Limb (tissue), 2 donors: ENCODE measurements around the gene TNXB.

Source experiments
- DNase-seq, 2 donors: peaks; one replicate each; pipeline ENCODE4 v3.0.0-alpha.2; 2016; ENCODE audit errors: extremely low spot score in 2 of 2

TNXB gene, protein sequence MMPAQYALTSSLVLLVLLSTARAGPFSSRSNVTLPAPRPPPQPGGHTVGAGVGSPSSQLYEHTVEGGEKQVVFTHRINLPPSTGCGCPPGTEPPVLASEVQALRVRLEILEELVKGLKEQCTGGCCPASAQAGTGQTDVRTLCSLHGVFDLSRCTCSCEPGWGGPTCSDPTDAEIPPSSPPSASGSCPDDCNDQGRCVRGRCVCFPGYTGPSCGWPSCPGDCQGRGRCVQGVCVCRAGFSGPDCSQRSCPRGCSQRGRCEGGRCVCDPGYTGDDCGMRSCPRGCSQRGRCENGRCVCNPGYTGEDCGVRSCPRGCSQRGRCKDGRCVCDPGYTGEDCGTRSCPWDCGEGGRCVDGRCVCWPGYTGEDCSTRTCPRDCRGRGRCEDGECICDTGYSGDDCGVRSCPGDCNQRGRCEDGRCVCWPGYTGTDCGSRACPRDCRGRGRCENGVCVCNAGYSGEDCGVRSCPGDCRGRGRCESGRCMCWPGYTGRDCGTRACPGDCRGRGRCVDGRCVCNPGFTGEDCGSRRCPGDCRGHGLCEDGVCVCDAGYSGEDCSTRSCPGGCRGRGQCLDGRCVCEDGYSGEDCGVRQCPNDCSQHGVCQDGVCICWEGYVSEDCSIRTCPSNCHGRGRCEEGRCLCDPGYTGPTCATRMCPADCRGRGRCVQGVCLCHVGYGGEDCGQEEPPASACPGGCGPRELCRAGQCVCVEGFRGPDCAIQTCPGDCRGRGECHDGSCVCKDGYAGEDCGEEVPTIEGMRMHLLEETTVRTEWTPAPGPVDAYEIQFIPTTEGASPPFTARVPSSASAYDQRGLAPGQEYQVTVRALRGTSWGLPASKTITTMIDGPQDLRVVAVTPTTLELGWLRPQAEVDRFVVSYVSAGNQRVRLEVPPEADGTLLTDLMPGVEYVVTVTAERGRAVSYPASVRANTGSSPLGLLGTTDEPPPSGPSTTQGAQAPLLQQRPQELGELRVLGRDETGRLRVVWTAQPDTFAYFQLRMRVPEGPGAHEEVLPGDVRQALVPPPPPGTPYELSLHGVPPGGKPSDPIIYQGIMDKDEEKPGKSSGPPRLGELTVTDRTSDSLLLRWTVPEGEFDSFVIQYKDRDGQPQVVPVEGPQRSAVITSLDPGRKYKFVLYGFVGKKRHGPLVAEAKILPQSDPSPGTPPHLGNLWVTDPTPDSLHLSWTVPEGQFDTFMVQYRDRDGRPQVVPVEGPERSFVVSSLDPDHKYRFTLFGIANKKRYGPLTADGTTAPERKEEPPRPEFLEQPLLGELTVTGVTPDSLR (N-terminal part only)

GRCh38 chr6:32109114-32109764 is at the start of gene TNXB:
TSS of gene TNXB (minus strand) at chr6:32109338. CDS start at chr6:32098198, 11,140 bp downstream.
- DNase-seq, result no peak

GRCh38 chr6:32158052-32158451 is 48.9 kb upstream of the TNXB start:
- no peak for DNase-seq

DNA sequence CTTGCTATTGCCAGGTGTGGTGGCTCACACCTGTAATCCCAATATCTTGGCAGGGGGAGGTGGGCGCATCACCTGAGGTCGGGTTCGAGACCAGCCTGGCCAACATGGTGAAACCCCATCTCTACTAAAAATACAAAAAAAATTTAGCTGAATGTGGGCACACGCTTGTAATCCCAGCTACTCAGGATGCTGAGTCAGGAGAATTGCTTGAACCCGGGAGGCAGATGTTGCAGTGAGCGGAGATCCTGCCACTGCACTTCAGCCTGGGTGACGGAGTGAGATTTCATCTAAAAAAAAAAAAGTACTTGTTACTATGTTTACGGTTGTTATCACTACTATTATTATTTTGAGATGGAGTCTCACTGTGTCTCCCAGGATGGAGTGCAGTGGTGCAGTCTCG is 47.8 kb upstream of the TNXB start:
- DNase-seq, result no peak

DNA sequence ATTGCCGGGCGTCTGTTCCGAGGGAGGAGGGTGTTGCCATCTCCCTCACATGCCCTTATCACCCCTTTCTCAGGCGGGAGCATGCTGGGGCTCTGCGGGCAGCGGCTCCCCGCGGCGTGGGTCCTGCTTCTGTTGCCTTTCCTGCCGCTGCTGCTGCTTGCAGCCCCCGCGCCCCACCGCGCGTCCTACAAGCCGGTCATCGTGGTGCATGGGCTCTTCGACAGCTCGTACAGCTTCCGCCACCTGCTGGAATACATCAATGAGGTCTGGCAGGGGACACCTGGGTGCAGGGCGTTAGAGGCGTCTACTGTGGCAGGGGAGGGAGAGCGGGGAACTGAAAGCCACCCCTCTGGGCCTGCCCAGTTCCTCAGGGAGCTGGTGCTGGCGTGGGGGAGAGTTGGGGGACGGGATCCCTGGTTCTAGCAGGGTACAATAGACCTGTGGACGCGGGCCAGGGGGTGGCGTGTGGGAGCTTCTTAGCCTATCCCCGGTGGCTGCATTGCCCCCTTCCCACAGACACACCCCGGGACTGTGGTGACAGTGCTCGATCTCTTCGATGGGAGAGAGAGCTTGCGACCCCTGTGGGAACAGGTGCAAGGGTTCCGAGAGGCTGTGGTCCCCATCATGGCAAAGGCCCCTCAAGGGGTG is 45.5 kb upstream of the TNXB start:
- peak; percentile 75 to 79 for DNase-seq

GRCh38 chr6:32153564-32154513 is 44.7 kb upstream of the TNXB start, which contains the start of gene PPT2:
TSS of gene PPT2 (plus strand) at chr6:32154141. CDS start at chr6:32154595, 454 bp downstream.
- peak; percentile 95 for DNase-seq

DNA sequence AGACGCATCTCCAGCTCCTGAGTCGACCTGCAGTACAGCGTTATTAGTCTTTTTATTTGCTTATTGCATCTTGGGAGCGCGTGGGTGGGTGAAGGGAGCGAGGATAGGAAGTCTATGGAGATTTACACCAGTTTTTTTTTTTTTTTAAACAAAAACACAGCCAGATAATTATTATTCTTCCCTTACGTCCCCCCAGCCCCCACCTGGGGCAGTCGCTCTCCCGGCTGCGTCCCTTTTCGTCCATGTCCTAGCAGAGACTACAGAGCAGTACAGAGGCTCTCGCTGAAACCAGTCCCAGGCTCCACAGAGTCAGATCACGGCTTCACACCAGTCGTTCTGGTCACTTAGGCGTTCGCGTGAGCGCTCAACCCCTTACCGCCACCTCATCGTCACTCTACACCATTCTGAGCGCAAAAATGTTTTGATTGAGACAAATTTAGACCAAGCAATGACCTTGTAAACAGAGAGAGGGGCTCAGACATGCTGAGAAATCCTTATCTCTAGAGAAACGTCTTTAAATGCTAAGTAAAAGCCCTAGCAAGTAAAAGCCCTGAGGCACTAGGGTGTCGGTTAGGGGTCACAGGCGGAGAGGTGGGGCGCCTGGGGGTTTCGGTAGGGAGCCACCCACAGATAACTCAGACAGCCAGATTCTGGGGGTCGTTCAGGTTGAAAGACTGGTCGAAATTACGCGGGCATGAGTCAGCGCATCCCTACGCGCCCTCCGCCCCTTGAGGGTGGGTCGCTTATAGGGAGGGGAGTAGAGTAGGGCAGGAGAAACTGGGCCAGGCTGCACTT is 43.8 kb upstream of the TNXB start:
- peak in 1 of 2 donors; percentile 48 for DNase-seq

DNA sequence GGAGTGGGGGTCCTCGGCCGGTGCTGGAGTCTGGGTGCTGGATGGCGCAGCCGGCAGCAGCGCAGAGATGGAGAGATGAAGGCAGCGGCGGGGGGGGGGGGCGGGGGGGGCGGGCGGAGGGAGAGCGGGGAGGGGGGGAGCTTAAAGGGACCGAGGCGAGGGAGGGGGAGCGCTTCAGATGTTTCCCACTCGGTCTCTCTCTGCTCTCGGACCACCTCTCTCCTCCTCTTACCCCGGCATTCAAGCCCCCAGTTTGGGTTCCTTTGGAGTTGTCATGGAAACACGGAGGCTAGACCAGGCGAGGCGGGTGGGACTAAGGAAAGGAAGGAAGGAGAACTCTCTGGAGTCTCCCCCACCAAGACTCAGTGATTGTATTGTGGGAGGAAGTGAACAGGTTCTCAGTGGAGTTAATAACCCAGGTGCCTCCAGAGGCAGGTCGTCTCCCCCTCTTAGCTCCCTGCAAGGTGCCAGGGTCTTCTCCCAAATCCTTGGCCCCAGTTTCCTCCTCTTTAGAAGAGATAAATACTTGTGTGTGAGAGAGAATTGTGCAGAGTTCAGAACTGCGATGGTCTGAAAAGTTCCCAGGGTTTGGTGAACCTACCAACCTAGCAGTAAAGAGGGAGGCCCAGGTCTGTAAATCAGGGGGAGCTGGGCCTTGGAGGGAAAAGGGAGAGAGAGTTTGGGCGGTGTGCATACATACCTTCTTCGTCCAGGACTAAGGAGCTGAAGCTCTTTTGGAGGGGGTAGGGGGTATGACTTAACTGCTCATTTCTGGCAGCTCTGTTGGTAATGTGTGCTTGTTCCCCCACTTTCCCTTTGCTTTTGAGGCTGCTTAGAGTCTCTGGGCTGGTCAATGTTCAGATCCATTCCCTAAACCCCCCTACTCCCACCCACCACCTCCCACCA is 43.0 kb upstream of the TNXB start, which contains the start of gene PRRT1:
PRRT1 (minus strand) TSS at position 77 of the 906 bp plus-strand sequence. CDS start 112 bp downstream, outside the sequence.
- peak in 1 of 2 donors; percentile 49 for DNase-seq

DNA sequence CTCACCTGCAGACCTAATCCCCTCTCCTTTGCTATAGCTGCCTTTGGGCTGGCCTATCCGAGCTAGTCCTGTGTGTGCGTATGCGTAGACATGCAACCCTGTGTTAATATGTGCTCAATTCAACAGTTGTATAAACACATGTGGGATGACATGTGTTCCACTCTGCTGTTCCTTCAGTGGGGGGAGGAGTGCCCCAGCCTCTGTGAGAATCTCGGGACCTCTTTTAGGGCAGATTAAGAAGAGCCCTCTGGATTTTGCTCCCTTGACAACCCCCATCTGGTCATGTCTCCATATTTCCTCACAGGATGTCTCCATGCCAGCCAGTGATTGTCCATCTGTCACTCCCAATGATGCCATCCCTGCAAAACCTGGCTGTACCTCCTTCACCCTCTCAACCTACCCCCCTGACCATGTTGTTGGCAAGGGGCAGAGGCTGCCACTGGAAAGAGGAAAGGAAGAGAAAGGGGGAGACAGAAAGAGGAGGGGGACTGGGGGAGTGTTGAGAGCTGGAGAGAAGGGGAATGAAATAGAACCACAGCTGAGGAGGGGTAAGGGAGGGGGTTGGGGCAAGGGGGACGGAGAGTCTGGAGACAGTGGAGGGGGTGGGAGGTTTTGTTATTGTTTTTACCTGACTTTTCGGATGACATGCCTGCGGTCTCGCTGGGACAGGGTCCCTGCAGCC is 42.2 kb upstream of the TNXB start:
- peak in 1 of 2 donors; percentile 42 for DNase-seq

DNA sequence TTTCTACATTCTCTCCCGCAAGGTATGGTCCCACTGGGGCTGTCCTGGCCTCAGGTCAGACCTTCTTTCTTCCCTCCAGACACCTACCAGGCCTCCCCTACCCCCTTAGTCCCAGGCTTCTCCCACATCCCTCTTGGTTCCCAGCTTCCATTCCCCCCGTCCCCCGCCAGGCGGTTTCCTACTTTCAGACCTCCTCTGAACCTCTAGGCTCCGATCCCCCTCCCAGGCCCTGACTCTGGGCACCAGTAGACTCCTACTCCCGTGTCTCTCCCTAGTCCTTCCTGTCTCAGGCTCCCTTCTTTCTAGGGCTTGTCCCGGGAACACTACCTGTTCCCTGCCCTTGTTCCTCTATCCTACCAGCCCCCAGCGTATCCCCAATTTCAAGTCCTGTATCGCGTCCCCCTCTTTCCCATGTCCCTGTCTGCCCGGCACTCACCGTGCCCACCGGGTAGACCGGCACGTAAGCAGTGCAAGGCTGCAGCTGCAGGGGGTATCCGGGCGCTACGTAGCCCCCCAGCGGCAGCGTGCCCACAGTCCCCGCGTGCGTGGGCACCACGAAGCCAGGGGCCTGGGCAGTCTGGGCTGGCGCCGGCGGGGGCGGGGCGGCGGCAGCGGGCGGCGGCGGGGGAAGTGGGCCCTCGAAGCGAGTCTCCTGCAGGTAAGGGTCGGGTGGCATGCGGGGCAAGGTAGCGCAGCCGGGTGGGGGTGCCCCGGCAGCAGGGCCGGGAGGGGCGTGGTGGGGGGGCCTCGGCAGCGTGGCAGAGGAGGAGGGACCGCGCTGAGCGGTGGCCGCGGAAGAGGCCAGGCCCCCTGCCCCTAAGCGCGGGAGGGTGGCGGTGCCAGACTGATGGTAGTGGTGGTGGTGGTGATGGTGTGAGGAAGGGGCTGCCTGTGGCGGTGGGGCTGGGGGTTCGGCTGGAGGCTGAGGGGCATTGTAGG is 41.1 kb upstream of the TNXB start:
- peak in 1 of 2 donors; percentile 42 for DNase-seq

DNA sequence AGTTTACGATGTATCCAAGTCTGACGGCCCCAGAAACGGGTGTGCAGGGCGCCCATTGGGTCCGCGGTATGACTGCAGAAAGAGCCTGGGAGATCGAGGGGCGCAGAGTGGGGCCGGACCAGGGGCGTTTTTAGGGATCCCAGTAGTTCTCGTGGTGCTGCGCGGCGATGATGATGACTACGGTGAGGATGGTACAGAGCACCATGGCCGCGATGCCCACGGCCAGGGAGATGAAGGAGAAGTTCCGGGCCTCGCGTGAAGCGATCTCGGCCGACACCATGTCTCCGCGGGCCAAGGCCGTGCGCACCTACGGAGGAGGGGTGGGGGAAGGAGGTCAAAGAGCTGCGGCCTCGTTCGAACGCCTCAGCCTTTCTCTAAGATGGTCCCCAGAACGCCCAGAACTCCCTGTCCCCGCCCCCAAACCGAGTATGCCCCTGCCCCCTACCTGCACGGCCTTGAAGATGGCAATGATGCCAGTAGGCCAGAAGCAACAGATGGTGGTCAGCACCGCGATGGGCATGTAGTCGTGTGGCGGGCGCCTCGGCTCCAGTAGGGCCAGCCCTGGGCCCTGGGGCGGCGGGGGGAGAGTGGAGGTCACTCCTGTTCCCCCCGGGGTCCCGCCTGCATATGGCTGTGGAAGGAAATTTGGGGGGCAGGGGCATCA is 40.1 kb upstream of the TNXB start:
- DNase-seq, result no peak

GRCh38 chr6:32148289-32149091 is 39.4 kb upstream of the TNXB start:
- DNase-seq, result peak in 1 of 2 donors; percentile 86

DNA sequence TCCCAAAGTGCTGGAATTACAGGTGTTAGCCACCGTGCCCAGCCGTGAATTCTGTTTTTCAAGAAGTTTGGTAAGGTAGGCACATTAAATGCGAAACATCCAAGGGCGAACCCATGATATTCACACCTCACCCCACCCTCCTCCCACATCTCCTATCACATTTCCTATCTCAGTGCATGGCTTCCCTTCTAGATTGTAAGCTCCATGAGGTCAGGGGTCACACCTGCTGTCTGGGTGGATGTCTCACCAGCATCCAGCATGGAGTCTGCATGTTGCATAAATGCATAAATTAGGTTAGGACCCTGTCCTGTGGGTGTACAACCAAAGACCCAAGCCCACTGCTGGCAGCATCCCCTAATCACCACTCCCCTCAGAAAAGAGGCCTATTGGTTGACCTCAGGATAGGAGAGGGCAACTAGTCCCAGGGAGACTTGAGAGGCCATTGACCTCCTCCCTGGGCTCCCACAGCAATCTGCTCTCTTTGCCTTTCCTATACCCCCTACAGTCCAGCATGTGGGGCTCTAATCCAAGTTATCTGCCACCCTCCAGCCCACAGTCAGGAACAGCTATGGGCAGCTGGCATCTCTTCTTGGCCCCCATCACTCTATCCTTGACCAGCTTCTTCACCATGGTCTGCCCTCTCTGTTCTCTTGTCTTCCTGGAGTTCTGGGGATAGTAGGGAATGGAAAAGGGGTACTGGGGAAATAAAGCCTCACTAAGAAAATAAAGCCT is 38.4 kb upstream of the TNXB start:
- DNase-seq, result no peak

DNA sequence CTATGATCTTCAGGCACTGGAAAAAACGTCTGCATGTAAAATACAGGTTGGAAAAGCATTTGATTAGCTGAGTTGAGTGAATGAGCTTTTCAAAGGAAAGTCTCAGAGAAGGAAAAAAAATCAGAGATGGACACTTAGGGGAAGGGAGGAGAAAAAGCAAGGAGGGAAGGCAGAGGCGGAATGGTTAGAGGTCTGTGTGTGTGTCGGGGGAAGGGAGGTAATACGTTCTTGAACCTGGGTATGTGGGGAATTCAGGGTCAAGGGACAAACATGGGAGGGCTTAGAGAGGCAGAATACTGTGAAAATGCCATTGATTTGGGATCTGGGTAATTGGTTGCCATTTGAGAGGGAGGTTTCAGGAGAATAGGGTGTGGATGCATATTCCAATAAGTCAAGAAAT is 37.5 kb upstream of the TNXB start:
- no peak for DNase-seq
